ENCODE results near the gene ANKRD50. TPM values are rescaled to one million over a fixed set of nuclear protein-coding genes. Genes with fewer than 3 reads are reported as not detected.

ANKRD50 gene
- total RNA-seq, 6 experiments from 2014 or later: 17.1 to 23.2 (median 18.2) TPM

- no peaks in the 10 kb centered on the region; the same call in 1 of the 2 replicates for H3K27me3 Mint-ChIP-seq (ENCODE audit: insufficient read depth)
- no peak for DNase-seq
- H3K9me3 Mint-ChIP-seq: peaks cover 15% of the 10 kb centered on the region
- no peak overlapping the region for H3K4me3 Mint-ChIP-seq
- no peak for TF ChIP-seq CTCF (IDR thresholded peaks at IDR 0.05)
- H3K27ac Mint-ChIP-seq: no peak overlapping the region
- H3K36me3 Mint-ChIP-seq (ENCODE audit: low read depth): peaks cover 68% of the 10 kb centered on the region
- peaks cover 11% of the 10 kb centered on the region for H3K4me1 Mint-ChIP-seq (ENCODE audit: low read depth)
Measured at GRCh38 chr4:124696182-124696581, 16.4 kb downstream of the ANKRD50 start.

- H3K36me3 Mint-ChIP-seq (ENCODE audit: low read depth): peaks cover 63% of the 10 kb centered on the region
- H3K4me3 Mint-ChIP-seq: no peak overlapping the region
- H3K4me1 Mint-ChIP-seq (ENCODE audit: low read depth): peaks cover 16% of the 10 kb centered on the region
- DNase-seq: no peak
- no peak for TF ChIP-seq CTCF (IDR thresholded peaks at IDR 0.05)
- H3K9me3 Mint-ChIP-seq: peaks cover 15% of the 10 kb centered on the region
- no peak overlapping the region for H3K27ac Mint-ChIP-seq
- no peaks in the 10 kb centered on the region; the same call in 1 of the 2 replicates for H3K27me3 Mint-ChIP-seq (ENCODE audit: insufficient read depth)
Measured at GRCh38 chr4:124694946-124695598, 17.5 kb downstream of the ANKRD50 start.

GRCh38 chr4:124694306-124694705 is 18.2 kb downstream of the ANKRD50 start:
- peaks cover 16% of the 10 kb centered on the region for H3K4me1 Mint-ChIP-seq (ENCODE audit: low read depth)
- peaks cover 63% of the 10 kb centered on the region for H3K36me3 Mint-ChIP-seq (ENCODE audit: low read depth)
- peaks cover 15% of the 10 kb centered on the region for H3K9me3 Mint-ChIP-seq
- H3K27me3 Mint-ChIP-seq (ENCODE audit: insufficient read depth): no peaks in the 10 kb centered on the region; the same call in 1 of the 2 replicates
- TF ChIP-seq CTCF (IDR thresholded peaks at IDR 0.05): no peak
- H3K27ac Mint-ChIP-seq: no peak overlapping the region; the same call in 1 of the 2 replicates
- DNase-seq: no peak
- no peak overlapping the region for H3K4me3 Mint-ChIP-seq

- Mint-ChIP-seq H3K27ac (no peak overlapping the region), H3K4me3 (no peak overlapping the region), H3K36me3 (ENCODE audit: low read depth) (peaks cover 59% of the 10 kb centered on the region), H3K9me3 (peaks cover 5% of the 10 kb centered on the region), H3K4me1 (ENCODE audit: low read depth) (peaks cover 23% of the 10 kb centered on the region), H3K27me3 (ENCODE audit: insufficient read depth) (no peaks in the 10 kb centered on the region; the same call in 1 of the 2 replicates)
- no peak for DNase-seq
- TF ChIP-seq CTCF (IDR thresholded peaks at IDR 0.05): no peak
Measured at GRCh38 chr4:124691801-124692200, 20.7 kb downstream of the ANKRD50 start.

GRCh38 chr4:124686279-124686678 is 26.3 kb downstream of the ANKRD50 start:
- H3K27me3 Mint-ChIP-seq (ENCODE audit: insufficient read depth): no peaks in the 10 kb centered on the region; the same call in 1 of the 2 replicates

More at GRCh38 chr4:124686279-124686678, 26.3 kb downstream of the ANKRD50 start:
- Mint-ChIP-seq H3K4me1 (ENCODE audit: low read depth) (peaks cover 38% of the 10 kb centered on the region), H3K9me3 (no peaks in the 10 kb centered on the region), H3K27ac (no peak overlapping the region), H3K4me3 (no peak overlapping the region), H3K36me3 (ENCODE audit: low read depth) (peaks cover 43% of the 10 kb centered on the region)
- no peak for DNase-seq
- no peak for TF ChIP-seq CTCF (IDR thresholded peaks at IDR 0.05)
